Measurements from ENCODE around the gene USP14. TPM values are rescaled to one million over a fixed set of nuclear protein-coding genes. Genes with fewer than 3 reads are reported as not detected.

The USP14 gene
- total RNA-seq, 1 donor from 2014 or later, result 47.8 TPM

Small RNA genes lying within 50 kb of the gene (microRNA-seq; reads per million reads assigned to microRNA genes)
- not detected for gene MIR8078

Other genes starting within 250 kb of the USP14 start
- not detected for gene TUBB8B, start 108.9 kb upstream of the USP14 start, total RNA-seq
- gene THOC1, start 109.5 kb downstream of the USP14 start, total RNA-seq, result 10.4 TPM

Measured in Right ventricle myocardium superior (tissue), 1 donor.